Lung (tissue), 12 donors: Measurements from ENCODE around the gene HK2. TPM values are rescaled to one million over a fixed set of nuclear protein-coding genes. Genes with fewer than 3 reads are reported as not detected.

ENCODE experiments used
- ATAC-seq: fragments of 200-7000 bp; cut with Tn5 transposase; one replicate; pipeline ENCODE4 v1.9.1; 2020; ENCODE audit warnings: moderate number of reproducible peaks; ENCODE audit not compliant: insufficient read depth, low FRiP score
- DNase-seq, 3 donors: peaks; one replicate each; pipeline ENCODE4 v3.0.0-alpha.2; 2013 to 2017
- H3K27ac ChIP-seq, 2 donors: one replicate each; pipeline ENCODE4 v1.5.1; 2013; ENCODE audit warnings: mild to moderate bottlenecking in 2 of 2, moderate library complexity in 2 of 2, control low read depth in 1 of 2, inconsistent platforms in 1 of 2, low read depth in 1 of 2, low read length in 1 of 2
- H3K27me3 ChIP-seq, 3 donors: one replicate each; pipeline ENCODE4 v1.5.1; 2013; ENCODE audit warnings: low read length in 2 of 3; ENCODE audit not compliant: control insufficient read depth in 3 of 3, insufficient read depth in 3 of 3
- H3K36me3 ChIP-seq, 4 donors: one replicate each; pipeline ENCODE4 v1.5.1; 2013; ENCODE audit warnings: low read length in 4 of 4, mild to moderate bottlenecking in 1 of 4, moderate library complexity in 1 of 4; ENCODE audit not compliant: control insufficient read depth in 4 of 4, insufficient read depth in 4 of 4
- H3K4me1 ChIP-seq, 5 donors: one replicate each; pipeline ENCODE4 v1.5.1; 2013; ENCODE audit warnings: low read length in 5 of 5, mild to moderate bottlenecking in 2 of 5, moderate library complexity in 1 of 5; ENCODE audit not compliant: control insufficient read depth in 5 of 5, insufficient read depth in 5 of 5
- H3K4me3 ChIP-seq: one replicate; pipeline ENCODE4 v1.5.1; 2013; ENCODE audit warnings: mild to moderate bottlenecking, control low read depth, moderate library complexity
- H3K9ac ChIP-seq, 2 donors: one replicate each; pipeline ENCODE4 v1.5.1; 2013; ENCODE audit warnings: low read length in 2 of 2, control low read depth in 1 of 2; ENCODE audit not compliant: insufficient read depth in 1 of 2
- H3K9me3 ChIP-seq, 4 donors: one replicate each; pipeline ENCODE4 v1.5.1; 2013; ENCODE audit warnings: low read length in 3 of 4, mild to moderate bottlenecking in 1 of 4, moderate library complexity in 1 of 4; ENCODE audit not compliant: control insufficient read depth in 4 of 4, insufficient read depth in 3 of 4
- CTCF ChIP-seq: IDR thresholded peaks from 2 replicates; pipeline ENCODE4 v1.5.1; 2012; ENCODE audit warnings: mild to moderate bottlenecking; ENCODE audit errors: control extremely low read depth, extremely low read depth
- WGBS, 2 donors: extraction: QIAGEN DNeasy Blood & Tissue Kit; methylation state at CpG; one replicate each; pipeline ENCODE4 v1.1.7; 2013; 5-methylcytosine and 5-hydroxymethylcytosine counted together
- polyA plus RNA-seq, 2 donors: library from polyadenylated mRNA; stranded (reverse); fragments of 200-250 nt; gene quantifications; one replicate each; pipeline ENCODE4 v1.2.1, GENCODE V29; 2013
- total RNA-seq, 2 donors: library from RNA; depleted of rRNA in 1 of 2; stranded (reverse); fragments of >200 nt in 1 of 2; gene quantifications; one replicate each; pipeline ENCODE4 v1.2.1, GENCODE V29; 2014 to 2021
- donor health status: control.
- donor health status: control.
- donor health status: Bipolar disorder and iron deficiency.
- donor health status: healthy.
- donor health status: DM: yes; HTN: yes; CAD: no.

The HK2 gene
- total and polyA plus RNA-seq, 4 donors = 13.6 to 43.1 (median 20.8) TPM

- ATAC-seq = no peak
- no peaks in the 10 kb centered on the region for H3K9me3 ChIP-seq
- TF ChIP-seq CTCF = no peak
These were observed 48.4 kb downstream of the HK2 start for GRCh38 chr2:74882299-74882687.

GRCh38 chr2:74883011-74883410 is 49.1 kb downstream of the HK2 start:
- no peak for DNase-seq
- peaks cover 5 to 63% (median 19%) of the 10 kb centered on the region in 4 donors for H3K36me3 ChIP-seq
- no peaks in the 10 kb centered on the region for H3K4me1 ChIP-seq
- TF ChIP-seq CTCF = no peak
- peaks cover 0 to 4% (median 0%) of the 10 kb centered on the region in 3 donors for H3K27me3 ChIP-seq
- no peak overlapping the region for H3K4me3 ChIP-seq
- H3K9ac ChIP-seq = no peak overlapping the region
- H3K27ac ChIP-seq = no peak overlapping the region
- WGBS, 2 donors = 66 to 87% methylated on average over 6 of the region's 6 CpGs
- ATAC-seq = no peak
- H3K9me3 ChIP-seq = no peaks in the 10 kb centered on the region

More at GRCh38 chr2:74882299-74882687, 48.4 kb downstream of the HK2 start:
- Histone ChIP-seq H3K9ac (no peak overlapping the region), H3K36me3 (peaks cover 6 to 62% (median 19%) of the 10 kb centered on the region in 4 donors), H3K4me1 (no peaks in the 10 kb centered on the region), H3K27me3 (peaks cover 0 to 4% (median 0%) of the 10 kb centered on the region in 3 donors), H3K4me3 (no peak overlapping the region), H3K27ac (no peak overlapping the region)
- no peak for DNase-seq
- WGBS, 2 donors = 92 to 93% methylated on average over 4 of the region's 4 CpGs

GRCh38 chr2:74884118-74884762 is 50.3 kb downstream of the HK2 start:
- no peaks in the 10 kb centered on the region for H3K9me3 ChIP-seq
- 41 to 79% methylated on average over 5 of the region's 5 CpGs for WGBS, 2 donors
- no peak overlapping the region for H3K27ac ChIP-seq
- DNase-seq = no peak
- H3K36me3 ChIP-seq = peaks cover 4 to 59% (median 20%) of the 10 kb centered on the region in 4 donors
- ATAC-seq = no peak
- no peak overlapping the region for H3K9ac ChIP-seq
- no peak for TF ChIP-seq CTCF
- H3K4me3 ChIP-seq = no peak overlapping the region
- H3K4me1 ChIP-seq = no peaks in the 10 kb centered on the region
- H3K27me3 ChIP-seq = peaks cover 0 to 4% (median 0%) of the 10 kb centered on the region in 3 donors
